H1 (cell line): ENCODE results near the gene RBBP5. TPM values are rescaled to one million over a fixed set of nuclear protein-coding genes. Genes with fewer than 3 reads are reported as not detected.

Experiments used
- BRCA1 ChIP-seq: IDR thresholded peaks from 2 replicates; pipeline ENCODE4 v1.6.1; 2012; ENCODE audit warnings: low read depth, low read length, improper control_type of control experiment
- CHD2 ChIP-seq: IDR thresholded peaks from 2 replicates; pipeline ENCODE4 v1.6.1; 2012; ENCODE audit warnings: low read length, improper control_type of control experiment
- EZH2 ChIP-seq: fragments of 200-600 bp; sonication (generic); IDR thresholded peaks from 2 replicates; pipeline ENCODE4 v1.7.1; 2012; ENCODE audit warnings: low read depth, mild to moderate bottlenecking, moderate library complexity, low read length, inconsistent platforms; ENCODE audit not compliant: severe bottlenecking
- FOSL1 ChIP-seq: IDR thresholded peaks from 2 replicates; pipeline ENCODE4 v1.6.1; 2011; ENCODE audit warnings: mild to moderate bottlenecking, low read depth, low read length, moderate library complexity; ENCODE audit not compliant: insufficient read depth
- HDAC2 ChIP-seq, 2 experiments: fragments of 300-600 bp in 1 of 2; sonication (generic) in 1 of 2; IDR thresholded peaks; 2 replicates each; pipeline ENCODE4 v1.6.1; 2011 to 2012; ENCODE audit warnings: low read depth in 2 of 2, low read length in 2 of 2, mild to moderate bottlenecking in 2 of 2, moderate library complexity in 2 of 2, borderline replicate concordance in 1 of 2, inconsistent platforms in 1 of 2
- KDM5A ChIP-seq: fragments of 200-600 bp; IDR thresholded peaks from 2 replicates; pipeline ENCODE4 v1.7.1; 2012; ENCODE audit warnings: mild to moderate bottlenecking, low read length, inconsistent platforms, mixed read lengths
- NANOG ChIP-seq: IDR thresholded peaks from 2 replicates; pipeline ENCODE4 v1.6.1; 2011; ENCODE audit warnings: low read length, low read depth, mild to moderate bottlenecking, inconsistent platforms; ENCODE audit not compliant: insufficient read depth, poor library complexity, severe bottlenecking
- PHF8 ChIP-seq: fragments of 200-600 bp; sonication (generic); conservative IDR thresholded peaks from 2 replicates; pipeline ENCODE4 v1.7.1; 2012; ENCODE audit warnings: low read depth, mild to moderate bottlenecking, inconsistent platforms, low read length, moderate library complexity
- POLR2A ChIP-seq, 2 experiments: IDR thresholded peaks; 1 replicate in 1 of 2; 2 replicates in 1 of 2; pipeline ENCODE4 v1.6.1; 2011; ENCODE audit warnings: low read depth in 2 of 2, low read length in 2 of 2, mild to moderate bottlenecking in 2 of 2; ENCODE audit errors: control extremely low read depth in 1 of 2
- POLR2AphosphoS5 ChIP-seq: IDR thresholded peaks from 2 replicates; pipeline ENCODE4 v1.6.1; 2011; ENCODE audit warnings: low read depth, low read length
- RBBP5 ChIP-seq: IDR thresholded peaks from 2 replicates; pipeline ENCODE4 v1.7.1; 2012; ENCODE audit warnings: low read depth, mild to moderate bottlenecking, inconsistent platforms, low read length, moderate library complexity, borderline replicate concordance
- SAP30 ChIP-seq: fragments of 300-600 bp; sonication (generic); IDR thresholded peaks from 2 replicates; pipeline ENCODE4 v1.7.1; 2012; ENCODE audit warnings: low read length, moderate library complexity, mild to moderate bottlenecking, inconsistent platforms; ENCODE audit not compliant: insufficient read depth, insufficient replicate concordance
- SIN3A ChIP-seq, 2 experiments: IDR thresholded peaks in 1 of 2; conservative IDR thresholded peaks in 1 of 2; 2 replicates each; pipeline ENCODE4 v1.6.1; 2011 to 2012; ENCODE audit warnings: low read length in 2 of 2, improper control_type of control experiment in 1 of 2, low read depth in 1 of 2, mild to moderate bottlenecking in 1 of 2
- SP1 ChIP-seq: IDR thresholded peaks from 2 replicates; pipeline ENCODE4 v1.6.1; 2011; ENCODE audit warnings: low read depth, low read length
- SUZ12 ChIP-seq: fragments of 200-600 bp; sonication (generic); IDR thresholded peaks from 2 replicates; pipeline ENCODE4 v1.6.1; 2012; ENCODE audit warnings: mild to moderate bottlenecking, inconsistent platforms, low read length, moderate library complexity, mixed read lengths
- TAF1 ChIP-seq: IDR thresholded peaks from 2 replicates; pipeline ENCODE4 v1.6.1; 2011; ENCODE audit warnings: mild to moderate bottlenecking, low read depth, low read length
- TAF7 ChIP-seq: optimal IDR thresholded peaks from 2 replicates; pipeline ENCODE3; 2011; ENCODE audit warnings: low read depth, mild to moderate bottlenecking, inconsistent platforms, low read length, moderate library complexity, borderline replicate concordance
- TBP ChIP-seq: IDR thresholded peaks from 2 replicates; pipeline ENCODE4 v1.6.1; 2011; ENCODE audit warnings: low read depth, low read length, improper control_type of control experiment
- TEAD4 ChIP-seq: IDR thresholded peaks from 2 replicates; pipeline ENCODE4 v1.6.1; 2012; ENCODE audit warnings: low read depth, low read length, inconsistent platforms, mixed read lengths
- polyA plus RNA-seq, 7 experiments: library from polyadenylated mRNA; depleted of rRNA in 3 of 7; stranded (reverse) in 5 of 7; unstranded in 2 of 7; fragments of >200 nt in 5 of 7; fragments of 200-250 nt in 2 of 7; gene quantifications; 1 replicate in 5 of 7; 2 replicates in 1 of 7; 4 replicates in 1 of 7; pipeline versions ENCODE4 v1.2.1 to v1.2.3, GENCODE V29; 2011 to 2013; ENCODE audit warnings: missing spikeins in 2 of 7, mixed read lengths in 2 of 7
- total RNA-seq: library from RNA; stranded (reverse); fragmentation: NEBNext Ultra II Directional; extraction: Animal tissue kit (Norgen Biotek cat#: 25700); gene quantifications from 2 replicates; pipeline ENCODE4 v1.2.1, GENCODE V29; 2021
- TF ChIP-seq, protein P1 (sequence below): IDR thresholded peaks from 2 replicates; pipeline ENCODE4 v1.6.1; 2012; ENCODE audit warnings: inconsistent platforms

RBBP5 gene
- total and polyA plus RNA-seq, 2 of the 8 experiments (the other 6 are each of a cell fraction or from before 2014, with no cell fraction given), result 6.7 to 21.5 TPM

DNA sequence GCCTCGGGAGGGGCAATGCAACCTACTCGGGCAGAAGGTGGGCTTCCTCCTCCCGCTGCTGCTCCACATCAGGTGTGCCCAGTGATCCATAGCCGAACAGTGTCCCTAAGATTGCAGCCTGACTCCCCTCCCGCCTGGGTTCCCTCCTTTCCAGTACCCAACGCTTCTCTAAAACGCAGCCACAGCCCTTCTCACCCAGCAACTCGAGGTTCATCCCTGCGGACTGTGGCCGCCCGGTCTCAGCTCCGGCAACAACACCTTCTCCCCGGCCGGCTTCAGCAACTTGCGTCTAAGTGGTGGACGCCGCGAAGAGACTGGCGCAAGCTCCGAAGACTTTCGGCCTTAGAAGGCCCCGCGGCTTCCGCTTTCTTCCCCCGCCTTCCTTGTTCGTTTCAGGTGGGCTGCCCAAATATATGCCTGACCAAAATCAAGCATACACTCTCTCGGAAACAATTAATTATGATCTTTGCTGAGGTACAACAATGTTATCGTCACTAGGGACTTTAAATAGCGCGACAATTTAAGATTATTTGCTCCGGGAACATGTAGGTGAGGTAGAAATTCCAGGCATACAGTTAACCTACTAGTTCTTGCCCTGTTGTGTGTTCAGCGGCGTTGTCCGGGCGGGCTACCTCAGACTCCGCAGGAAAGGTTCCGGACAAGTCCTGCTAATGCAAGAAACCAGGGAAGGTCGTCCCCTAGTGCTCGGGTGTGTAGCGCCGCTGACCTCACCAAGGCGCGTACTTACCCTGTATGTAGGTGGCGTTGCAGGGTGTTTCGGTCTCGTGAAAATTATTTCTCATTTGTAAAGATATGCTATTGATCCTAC, at the start of gene RBBP5 (continued):
- TF ChIP-seq KDM5A, result peak; percentile 60; the same call in 1 of the 2 replicates
- peak; percentile 68; the same call in 1 of the 2 replicates for TF ChIP-seq RBBP5
- peak; percentile 76 for TF ChIP-seq SP1
- TF ChIP-seq SIN3A (conservative IDR thresholded peaks at IDR 0.05 in 1 of 2, IDR thresholded peaks at IDR 0.05 in 1 of 2; ENCODE audit: low read depth in 1 of 2, low read length in 2 of 2), result peak; percentile 72 to 91; a peak in 2 of 4 replicates
- peak; percentile 62 for TF ChIP-seq POLR2AphosphoS5
- TF ChIP-seq HDAC2 (IDR thresholded peaks at IDR 0.05; ENCODE audit: borderline replicate concordance in 1 of 2, low read depth in 2 of 2, low read length in 2 of 2), result peak in 1 of 2 experiments; percentile 62; a peak in 1 of 4 replicates
- no peak for TF ChIP-seq FOSL1
- TF ChIP-seq CHD2, result peak; percentile 39; the same call in 1 of the 2 replicates
- TF ChIP-seq POLR2A (IDR thresholded peaks at IDR 0.05; ENCODE audit: control extremely low read depth in 1 of 2, low read depth in 2 of 2, low read length in 2 of 2), result peak; percentile 80 to 91
- peak; percentile 96 for TF ChIP-seq TAF1
- peak; percentile 83 for TF ChIP-seq TEAD4
- peak; percentile 80 for TF ChIP-seq SAP30
- no peak for TF ChIP-seq NANOG
- TF ChIP-seq TAF7, result peak; percentile 94
- TF ChIP-seq TBP, result peak; percentile 91
- no peak for TF ChIP-seq SUZ12
- TF ChIP-seq, protein P1, sequence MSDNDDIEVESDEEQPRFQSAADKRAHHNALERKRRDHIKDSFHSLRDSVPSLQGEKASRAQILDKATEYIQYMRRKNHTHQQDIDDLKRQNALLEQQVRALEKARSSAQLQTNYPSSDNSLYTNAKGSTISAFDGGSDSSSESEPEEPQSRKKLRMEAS, result peak; percentile 73
- peak; percentile 95 for TF ChIP-seq PHF8
- TF ChIP-seq EZH2, result no peak
- no peak for TF ChIP-seq BRCA1
